AG04450 (cell line): Measurements from ENCODE around the gene MSANTD2. TPM values are rescaled to one million over a fixed set of nuclear protein-coding genes. Genes with fewer than 3 reads are reported as not detected.

Source experiments
- CTCF ChIA-PET: fragments of 300-600, 350-600 bp; formaldehyde crosslinking; extraction: SDS; loops from one replicate; lab custom pipeline; 2022; ENCODE audit warnings: antibody characterized with exemption, inconsistent platforms; lab: Charles Lee
- POLR2A ChIA-PET: fragments of 350-600 bp; formaldehyde crosslinking; extraction: SDS; loops from one replicate; lab custom pipeline; 2021; ENCODE audit warnings: antibody characterized with exemption, inconsistent platforms; lab: Yijun Ruan, JAX
- DNase-seq: peaks from one replicate; pipeline ENCODE4 v3.0.0-alpha.2; 2011; ENCODE audit warnings: low read depth, low spot score
- H3K27ac ChIP-seq: one replicate; pipeline ENCODE4 v1.5.1; 2012; ENCODE audit warnings: low read depth, low read length, control low read depth
- H3K27me3 ChIP-seq: one replicate; pipeline ENCODE4 v1.6.0; 2012; ENCODE audit warnings: low read length; ENCODE audit not compliant: control insufficient read depth, insufficient read depth
- H3K4me3 ChIP-seq: 2 replicates; pipeline ENCODE4 v1.5.1; 2011; ENCODE audit warnings: mild to moderate bottlenecking, low read depth, low read length, control low read depth
- H3K9me3 ChIP-seq: 2 replicates; pipeline ENCODE4 v1.5.1; 2012; ENCODE audit warnings: low read length; ENCODE audit not compliant: control insufficient read depth, insufficient read depth
- CTCF ChIP-seq: IDR thresholded peaks from 2 replicates; pipeline ENCODE4 v1.5.1; 2011; ENCODE audit warnings: low read depth, low read length, control low read depth, inconsistent platforms
- polyA plus RNA-seq: library from polyadenylated mRNA; depleted of rRNA; stranded (reverse); fragments of >200 nt; gene quantifications from 2 replicates; pipeline ENCODE4 v1.2.3, GENCODE V29; 2011

Gene MSANTD2
- polyA plus RNA-seq, 1 experiment: 9.8 TPM

- H3K27ac ChIP-seq: no peak overlapping the region
- no peak for TF ChIP-seq CTCF
- H3K9me3 ChIP-seq: peaks cover 6% of the 10 kb centered on the region; the same call in 1 of the 2 replicates
- POLR2A ChIA-PET: no interaction called here
- H3K4me3 ChIP-seq: no peak overlapping the region
- CTCF ChIA-PET: interaction anchor here (0.6 to 6.1 kb wide), 9 partner anchors 15 to 345 kb away, joined by 3 to 93 read pairs (median 6); no protein-coding TSS in a partner anchor
- DNase-seq: no peak
- peaks cover 24% of the 10 kb centered on the region for H3K27me3 ChIP-seq
Measured at GRCh38 chr11:124760806-124761205, 39.4 kb downstream of the MSANTD2 start.

- ChIA-PET CTCF (interaction anchor here (0.6 to 6.1 kb wide), 4 partner anchors 90 to 345 kb away, joined by 3 to 93 read pairs (median 15); no protein-coding TSS in a partner anchor), POLR2A (no interaction called here)
- Histone ChIP-seq H3K9me3 (peaks cover 6% of the 10 kb centered on the region; the same call in 1 of the 2 replicates), H3K27me3 (peaks cover 24% of the 10 kb centered on the region), H3K27ac (no peak overlapping the region), H3K4me3 (no peak overlapping the region)
- DNase-seq: no peak
- no peak for TF ChIP-seq CTCF
Measured at GRCh38 chr11:124760205-124760652, 40.0 kb downstream of the MSANTD2 start.

DNA sequence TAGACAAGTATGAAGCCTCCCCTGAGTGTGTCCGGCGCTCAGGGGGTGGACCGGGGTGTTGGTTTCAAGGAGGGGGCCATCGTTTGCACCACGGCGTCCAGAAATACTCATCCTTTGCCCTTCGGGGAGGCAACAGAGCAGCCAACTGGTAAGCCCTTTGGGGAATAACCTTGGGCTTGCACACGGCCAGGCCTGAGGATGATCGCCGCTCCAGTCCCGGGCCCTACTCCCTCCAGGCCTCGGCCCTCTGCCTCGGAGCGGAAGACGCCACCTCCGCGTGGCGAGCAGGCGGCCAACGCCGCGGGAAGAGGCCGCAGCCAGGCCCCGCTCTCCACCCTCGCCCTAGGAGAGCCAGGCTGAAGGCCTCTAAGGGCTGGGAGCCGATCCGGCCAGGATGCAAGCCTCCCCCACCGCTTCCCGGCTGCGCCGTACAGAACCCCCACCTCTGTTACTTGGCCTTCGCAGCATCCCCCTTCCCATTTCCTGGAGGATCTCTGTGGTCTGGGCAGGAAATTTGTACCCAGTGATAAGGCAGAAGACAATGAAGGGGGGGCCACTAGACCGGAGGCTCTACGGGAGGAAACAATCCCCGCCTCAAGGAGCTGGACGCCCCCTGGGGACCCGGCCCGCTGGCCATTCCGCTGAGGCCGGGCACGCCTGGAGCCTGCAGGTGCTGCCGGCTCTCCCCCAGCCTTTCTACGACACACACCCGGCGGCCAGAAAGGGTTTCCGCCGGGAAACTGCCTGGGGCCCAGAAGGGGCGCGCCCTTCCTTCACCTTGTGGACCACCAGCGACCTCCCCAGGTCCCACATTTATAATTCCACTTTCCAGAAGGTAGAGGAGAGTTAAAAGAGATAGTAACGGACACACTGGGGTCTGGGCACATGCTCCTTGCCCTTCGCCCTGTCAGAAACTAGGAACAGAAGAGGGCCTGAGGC, 40.7 kb downstream of the MSANTD2 start:
- no peak for DNase-seq
- CTCF ChIA-PET: interaction anchor here (1.1 to 3.0 kb wide), 12 partner anchors 12 to 116 kb away, joined by 4 to 24 read pairs (median 6); partner anchors contain the start of genes NRGN and ROBO3
- peaks cover 6% of the 10 kb centered on the region; the same call in 1 of the 2 replicates for H3K9me3 ChIP-seq
- peaks cover 24% of the 10 kb centered on the region for H3K27me3 ChIP-seq
- POLR2A ChIA-PET: no interaction called here
- TF ChIP-seq CTCF: no peak
- H3K4me3 ChIP-seq: no peak overlapping the region
- H3K27ac ChIP-seq: no peak overlapping the region

GRCh38 chr11:124758355-124759265, 41.6 kb downstream of the MSANTD2 start:
- DNase-seq: no peak
- TF ChIP-seq CTCF: peak; percentile 66
- Histone ChIP-seq H3K27ac (no peak overlapping the region), H3K9me3 (peaks cover 6% of the 10 kb centered on the region; the same call in 1 of the 2 replicates), H3K27me3 (peaks cover 24% of the 10 kb centered on the region), H3K4me3 (peak overlapping the region; percentile 46)
- ChIA-PET POLR2A (interaction anchor here (1.1 kb wide), 1 partner anchor 85 kb away, joined by 3 read pairs; the partner anchor contains the start of genes SIAE and SPA17), CTCF (interaction anchor here (0.6 to 3.0 kb wide), 20 partner anchors 10 to 924 kb away, joined by 3 to 24 read pairs (median 6); partner anchors contain the start of genes NRGN and ROBO3)
